ENCODE data around the gene AKAP1. TPM values are rescaled to one million over a fixed set of nuclear protein-coding genes. Genes with fewer than 3 reads are reported as not detected.

Gene AKAP1
- total RNA-seq, 1 donor from 2014 or later, result 214 TPM

- H3K9me3 ChIP-seq (replicated peaks), result peaks cover 6% of the 10 kb centered on the region
- H3K4me1 ChIP-seq, result no peaks in the 10 kb centered on the region
- H3K36me3 ChIP-seq, result no peaks in the 10 kb centered on the region
- intact Hi-C loops (cut with micrococcal nuclease), result no loop called here
- TF ChIP-seq, protein P1, sequence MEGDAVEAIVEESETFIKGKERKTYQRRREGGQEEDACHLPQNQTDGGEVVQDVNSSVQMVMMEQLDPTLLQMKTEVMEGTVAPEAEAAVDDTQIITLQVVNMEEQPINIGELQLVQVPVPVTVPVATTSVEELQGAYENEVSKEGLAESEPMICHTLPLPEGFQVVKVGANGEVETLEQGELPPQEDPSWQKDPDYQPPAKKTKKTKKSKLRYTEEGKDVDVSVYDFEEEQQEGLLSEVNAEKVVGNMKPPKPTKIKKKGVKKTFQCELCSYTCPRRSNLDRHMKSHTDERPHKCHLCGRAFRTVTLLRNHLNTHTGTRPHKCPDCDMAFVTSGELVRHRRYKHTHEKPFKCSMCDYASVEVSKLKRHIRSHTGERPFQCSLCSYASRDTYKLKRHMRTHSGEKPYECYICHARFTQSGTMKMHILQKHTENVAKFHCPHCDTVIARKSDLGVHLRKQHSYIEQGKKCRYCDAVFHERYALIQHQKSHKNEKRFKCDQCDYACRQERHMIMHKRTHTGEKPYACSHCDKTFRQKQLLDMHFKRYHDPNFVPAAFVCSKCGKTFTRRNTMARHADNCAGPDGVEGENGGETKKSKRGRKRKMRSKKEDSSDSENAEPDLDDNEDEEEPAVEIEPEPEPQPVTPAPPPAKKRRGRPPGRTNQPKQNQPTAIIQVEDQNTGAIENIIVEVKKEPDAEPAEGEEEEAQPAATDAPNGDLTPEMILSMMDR (IDR thresholded peaks at IDR 0.05; ENCODE audit: borderline replicate concordance), result no peak
- no peak overlapping the region for H3K4me3 ChIP-seq
- H3K27me3 ChIP-seq (ENCODE audit: low read depth), result peaks cover 13% of the 10 kb centered on the region
- DNase-seq, result no peak
- no peak overlapping the region for H3K27ac ChIP-seq (replicated peaks)
Observed at GRCh38 chr17:57164814-57165213, 79.8 kb downstream of the AKAP1 start.

DNA sequence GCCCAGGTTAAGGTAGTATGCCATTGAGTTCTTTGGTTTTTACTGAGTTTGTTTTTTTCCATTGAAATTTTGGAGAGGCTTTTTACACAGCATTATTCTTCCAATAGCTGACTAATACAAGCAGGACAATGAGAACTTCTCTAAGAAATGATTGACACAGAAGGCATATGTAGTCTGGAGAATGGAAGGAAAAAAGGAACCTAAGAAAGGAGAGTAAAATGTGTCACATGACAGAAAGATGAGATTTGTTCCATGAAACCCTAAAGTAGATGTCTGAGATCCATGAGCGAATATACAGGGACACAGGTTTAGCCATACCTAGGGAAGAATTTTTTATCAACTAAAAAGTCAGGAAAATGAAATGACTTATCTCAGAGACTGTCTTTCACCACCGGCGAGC lies 80.7 kb downstream of the AKAP1 start:
- intact Hi-C loops (cut with micrococcal nuclease), result no loop called here
- no peak for DNase-seq
- Histone ChIP-seq H3K27ac (replicated peaks) (no peak overlapping the region), H3K36me3 (no peaks in the 10 kb centered on the region), H3K27me3 (ENCODE audit: low read depth) (peaks cover 18% of the 10 kb centered on the region), H3K4me1 (no peaks in the 10 kb centered on the region), H3K9me3 (replicated peaks) (peaks cover 6% of the 10 kb centered on the region), H3K4me3 (no peak overlapping the region)
- TF ChIP-seq, protein P1 (IDR thresholded peaks at IDR 0.05; ENCODE audit: borderline replicate concordance), result no peak

- H3K9me3 ChIP-seq (replicated peaks), result peaks cover 2% of the 10 kb centered on the region
- intact Hi-C loops (cut with micrococcal nuclease), result no loop called here
- no peak for DNase-seq
- H3K27me3 ChIP-seq (ENCODE audit: low read depth), result peaks cover 25% of the 10 kb centered on the region
- TF ChIP-seq, protein P1 (IDR thresholded peaks at IDR 0.05; ENCODE audit: borderline replicate concordance), result no peak
- no peaks in the 10 kb centered on the region for H3K4me1 ChIP-seq
- H3K4me3 ChIP-seq, result no peak overlapping the region
- H3K27ac ChIP-seq (replicated peaks), result no peak overlapping the region
- no peaks in the 10 kb centered on the region for H3K36me3 ChIP-seq
Observed at GRCh38 chr17:57166803-57167202, 81.8 kb downstream of the AKAP1 start.

- Histone ChIP-seq H3K36me3 (no peaks in the 10 kb centered on the region), H3K4me3 (no peak overlapping the region), H3K27ac (replicated peaks) (no peak overlapping the region), H3K4me1 (no peaks in the 10 kb centered on the region), H3K9me3 (replicated peaks) (no peaks in the 10 kb centered on the region), H3K27me3 (ENCODE audit: low read depth) (peaks cover 25% of the 10 kb centered on the region)
- TF ChIP-seq, protein P1 (IDR thresholded peaks at IDR 0.05; ENCODE audit: borderline replicate concordance), result no peak
- intact Hi-C loops (cut with micrococcal nuclease), result no loop called here
- no peak for DNase-seq
Observed at GRCh38 chr17:57168695-57169094, 83.6 kb downstream of the AKAP1 start.

GRCh38 chr17:57170866-57171265 lies 85.8 kb downstream of the AKAP1 start:
- DNase-seq, result no peak
- TF ChIP-seq, protein P1 (IDR thresholded peaks at IDR 0.05; ENCODE audit: borderline replicate concordance), result no peak
- no peaks in the 10 kb centered on the region for H3K4me1 ChIP-seq
- H3K27ac ChIP-seq (replicated peaks), result no peak overlapping the region
- H3K27me3 ChIP-seq (ENCODE audit: low read depth), result peaks cover 27% of the 10 kb centered on the region
- no peaks in the 10 kb centered on the region for H3K36me3 ChIP-seq
- H3K4me3 ChIP-seq, result no peak overlapping the region
- H3K9me3 ChIP-seq (replicated peaks), result no peaks in the 10 kb centered on the region
- intact Hi-C loops (cut with micrococcal nuclease), result no loop called here

Other genes starting within 250 kb of the AKAP1 start
- 17.2 TPM for gene TRIM25, start 171.2 kb upstream of the AKAP1 start, total RNA-seq
- 8.2 TPM for gene COIL, start 124.2 kb upstream of the AKAP1 start, total RNA-seq
- gene SCPEP1, start 107.1 kb upstream of the AKAP1 start, total RNA-seq, result 70.2 TPM
- 118 TPM for gene MSI2, start 171.3 kb downstream of the AKAP1 start, total RNA-seq

All from left ventricle myocardium inferior (tissue), 1 donor.